Measurements from ENCODE around the gene ARPC5. TPM values are rescaled to one million over a fixed set of nuclear protein-coding genes. Genes with fewer than 3 reads are reported as not detected.

Gene ARPC5
- total and polyA plus RNA-seq, 9 donors: 41.8 to 104 (median 64.1) TPM

DNA sequence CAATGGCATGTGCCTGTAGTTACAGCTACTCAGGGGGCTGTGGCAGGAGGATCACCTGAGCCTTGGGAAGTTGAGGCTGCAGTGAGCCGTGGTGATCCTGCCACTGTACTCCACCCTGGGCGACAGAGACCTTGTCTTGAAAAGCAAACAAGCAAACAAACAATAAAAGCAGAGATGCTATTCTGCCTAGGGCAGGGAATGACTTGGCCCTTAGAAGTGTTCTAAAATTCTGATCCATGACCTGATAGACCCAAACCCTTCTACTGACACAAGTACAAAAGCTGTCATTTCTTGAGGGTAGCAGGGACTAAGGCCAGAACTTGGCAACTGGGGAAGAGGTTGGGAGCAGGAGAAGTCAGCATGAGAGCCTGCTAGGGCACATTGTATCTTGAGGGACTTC is 29.7 kb downstream of the ARPC5 start:
- Histone ChIP-seq H3K4me3 (no peak overlapping the region), H3K36me3 (no peaks in the 10 kb centered on the region), H3K4me1 (ENCODE audit: insufficient read depth) (peaks cover 12% of the 10 kb centered on the region), H3K9me3 (no peaks in the 10 kb centered on the region), H3K27ac (no peak overlapping the region), H3K27me3 (no peaks in the 10 kb centered on the region)
- intact Hi-C loops (cut with DNase I): no loop called here
- no peak for DNase-seq
- TF ChIP-seq POLR2A (IDR thresholded peaks at IDR 0.05): no peak
- no peak for TF ChIP-seq EP300 (IDR thresholded peaks at IDR 0.05)
- TF ChIP-seq, protein P1, sequence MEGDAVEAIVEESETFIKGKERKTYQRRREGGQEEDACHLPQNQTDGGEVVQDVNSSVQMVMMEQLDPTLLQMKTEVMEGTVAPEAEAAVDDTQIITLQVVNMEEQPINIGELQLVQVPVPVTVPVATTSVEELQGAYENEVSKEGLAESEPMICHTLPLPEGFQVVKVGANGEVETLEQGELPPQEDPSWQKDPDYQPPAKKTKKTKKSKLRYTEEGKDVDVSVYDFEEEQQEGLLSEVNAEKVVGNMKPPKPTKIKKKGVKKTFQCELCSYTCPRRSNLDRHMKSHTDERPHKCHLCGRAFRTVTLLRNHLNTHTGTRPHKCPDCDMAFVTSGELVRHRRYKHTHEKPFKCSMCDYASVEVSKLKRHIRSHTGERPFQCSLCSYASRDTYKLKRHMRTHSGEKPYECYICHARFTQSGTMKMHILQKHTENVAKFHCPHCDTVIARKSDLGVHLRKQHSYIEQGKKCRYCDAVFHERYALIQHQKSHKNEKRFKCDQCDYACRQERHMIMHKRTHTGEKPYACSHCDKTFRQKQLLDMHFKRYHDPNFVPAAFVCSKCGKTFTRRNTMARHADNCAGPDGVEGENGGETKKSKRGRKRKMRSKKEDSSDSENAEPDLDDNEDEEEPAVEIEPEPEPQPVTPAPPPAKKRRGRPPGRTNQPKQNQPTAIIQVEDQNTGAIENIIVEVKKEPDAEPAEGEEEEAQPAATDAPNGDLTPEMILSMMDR (IDR thresholded peaks at IDR 0.05): no peak
- WGBS, 3 donors: 88 to 95% (median 92%) methylated on average over 2 of the region's 2 CpGs

DNA sequence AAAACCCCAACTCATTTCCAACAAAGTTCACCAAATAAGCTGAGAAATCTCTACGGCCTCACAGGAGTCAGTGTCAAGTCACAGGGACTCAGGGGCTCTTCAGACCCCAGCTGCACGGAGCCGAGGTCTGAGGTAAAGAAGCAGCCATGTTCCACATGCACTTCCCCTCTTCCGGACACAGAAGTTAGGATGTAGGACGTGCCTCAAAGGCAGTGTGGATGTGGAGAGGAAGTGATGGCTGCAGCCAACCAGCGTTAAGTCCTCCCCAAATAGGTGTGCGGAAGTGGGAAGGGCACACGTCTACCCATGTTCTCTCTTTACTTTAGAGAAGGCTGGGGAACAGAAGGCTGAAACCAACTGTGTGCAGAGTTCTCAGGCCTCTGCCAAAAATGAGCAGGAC is 30.8 kb downstream of the ARPC5 start:
- no peaks in the 10 kb centered on the region for H3K36me3 ChIP-seq
- TF ChIP-seq EP300 (IDR thresholded peaks at IDR 0.05) (no peak), POLR2A (IDR thresholded peaks at IDR 0.05) (no peak)
- TF ChIP-seq, protein P1 (IDR thresholded peaks at IDR 0.05): no peak
- H3K27me3 ChIP-seq: no peaks in the 10 kb centered on the region
- H3K4me1 ChIP-seq (ENCODE audit: insufficient read depth): peaks cover 5% of the 10 kb centered on the region
- H3K27ac ChIP-seq: no peak overlapping the region
- no peaks in the 10 kb centered on the region for H3K9me3 ChIP-seq
- intact Hi-C loops (cut with DNase I): no loop called here
- 89 to 97% (median 91%) methylated on average over 8 of the region's 8 CpGs for WGBS, 3 donors
- H3K4me3 ChIP-seq: no peak overlapping the region
- no peak for DNase-seq

DNA sequence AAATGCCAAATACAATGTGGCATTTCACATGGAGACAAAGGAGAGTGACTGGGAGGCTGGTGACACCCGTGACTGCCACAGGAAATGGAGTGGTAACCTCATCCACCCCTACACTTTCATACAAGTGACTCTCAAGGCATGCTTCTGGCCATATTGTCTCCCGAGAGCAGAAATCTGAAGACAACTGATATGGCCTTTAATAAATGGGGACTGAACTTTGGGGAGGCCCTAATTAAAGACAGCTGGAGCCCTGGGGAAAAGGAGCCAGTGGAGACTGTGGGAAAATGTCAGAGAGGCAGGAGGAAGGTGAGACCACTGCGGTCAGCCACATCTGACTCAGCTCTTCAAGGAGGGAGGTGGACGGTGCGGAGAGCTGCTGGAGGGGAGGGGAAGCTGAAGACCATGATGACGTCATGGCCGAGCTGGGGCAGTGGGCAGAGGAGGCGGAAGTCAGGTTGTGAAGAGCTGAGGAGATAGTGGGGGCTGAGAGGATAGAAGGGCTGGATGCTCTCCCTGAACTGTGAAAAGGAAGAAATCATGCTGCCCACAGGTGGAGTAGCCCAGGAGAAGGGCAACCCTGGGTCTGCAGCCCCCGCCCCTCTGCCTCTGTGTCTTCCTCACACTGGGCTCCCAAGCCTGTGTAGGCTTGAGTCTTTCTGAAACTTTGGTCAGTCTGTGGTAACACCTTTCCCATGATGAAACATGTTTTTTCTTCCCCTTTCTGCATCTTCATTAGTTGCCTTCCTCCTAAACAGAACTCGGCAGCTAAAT is 31.4 kb downstream of the ARPC5 start:
- no peak overlapping the region for H3K27ac ChIP-seq
- no peaks in the 10 kb centered on the region for H3K36me3 ChIP-seq
- H3K4me3 ChIP-seq: no peak overlapping the region
- no peaks in the 10 kb centered on the region for H3K9me3 ChIP-seq
- no peak for DNase-seq
- 46 to 58% (median 52%) methylated on average over 10 of the region's 10 CpGs for WGBS, 3 donors
- peaks cover 5% of the 10 kb centered on the region for H3K4me1 ChIP-seq (ENCODE audit: insufficient read depth)
- intact Hi-C loops (cut with DNase I): no loop called here
- H3K27me3 ChIP-seq: no peaks in the 10 kb centered on the region
- TF ChIP-seq, protein P1 (IDR thresholded peaks at IDR 0.05): no peak
- no peak for TF ChIP-seq POLR2A (IDR thresholded peaks at IDR 0.05)
- no peak for TF ChIP-seq EP300 (IDR thresholded peaks at IDR 0.05)

DNA sequence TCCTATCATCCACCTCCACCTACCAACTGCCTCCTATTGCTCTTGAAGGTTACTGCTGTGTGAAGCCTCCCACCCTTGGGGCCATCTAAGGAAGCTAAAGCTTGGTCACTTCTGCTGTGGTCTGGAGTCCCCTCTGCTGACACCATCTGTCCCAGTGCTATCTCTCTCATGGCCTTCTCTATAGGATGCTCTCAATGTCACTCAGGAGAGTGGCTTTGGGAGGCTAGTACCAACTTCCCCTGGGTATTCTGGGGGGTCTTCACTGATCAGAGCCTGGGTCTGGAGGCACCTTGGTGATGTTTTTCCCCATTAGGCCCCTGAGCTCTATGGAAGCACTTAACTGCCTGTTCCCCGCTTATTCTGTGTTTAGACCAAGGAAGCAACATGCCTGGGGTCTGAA is 33.1 kb downstream of the ARPC5 start:
- H3K27ac ChIP-seq: no peak overlapping the region
- no peaks in the 10 kb centered on the region for H3K9me3 ChIP-seq
- peaks cover 2% of the 10 kb centered on the region for H3K4me1 ChIP-seq (ENCODE audit: insufficient read depth)
- no peak for TF ChIP-seq EP300 (IDR thresholded peaks at IDR 0.05)
- TF ChIP-seq, protein P1 (IDR thresholded peaks at IDR 0.05): no peak
- no peak for TF ChIP-seq POLR2A (IDR thresholded peaks at IDR 0.05)
- no peaks in the 10 kb centered on the region for H3K27me3 ChIP-seq
- no peak overlapping the region for H3K4me3 ChIP-seq
- no peak for DNase-seq
- WGBS, 3 donors: 100% methylated on average over 1 of the region's 1 CpG
- H3K36me3 ChIP-seq: no peaks in the 10 kb centered on the region
- intact Hi-C loops (cut with DNase I): no loop called here
